ENCODE measurements around the gene BTG1. TPM values are rescaled to one million over a fixed set of nuclear protein-coding genes. Genes with fewer than 3 reads are reported as not detected.
"Not testable (repeated sequence)": the region's sequence is repeated elsewhere in the genome, so short reads cannot be mapped to it uniquely, and the experiment has no call there.

The BTG1 gene
- total and polyA plus RNA-seq, 2 of the 4 experiments (the other 2 are of a cell fraction): 3.8 to 33.5 TPM

DNA sequence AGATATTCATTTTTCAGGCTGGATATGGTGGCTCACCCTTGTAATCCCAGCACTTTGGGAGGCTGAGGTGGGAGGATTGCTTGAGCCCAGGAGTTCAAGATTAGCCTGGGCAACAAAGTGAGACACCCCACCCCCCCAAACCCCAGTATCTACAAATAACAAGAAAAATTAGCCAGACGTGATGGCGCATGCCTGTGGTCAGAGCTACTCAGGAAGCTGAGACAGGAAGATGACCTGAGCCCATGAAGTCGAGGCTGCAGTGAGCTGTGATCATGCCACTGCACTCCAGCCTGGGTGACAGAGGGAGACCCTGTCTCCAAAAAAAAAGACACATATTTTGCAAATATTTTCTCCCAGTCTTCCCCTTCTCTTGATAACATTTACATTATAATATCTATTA, 51.3 kb downstream of the BTG1 start:
- not testable (repeated sequence) for H3K27ac ChIP-seq (ENCODE audit: insufficient read depth, low read length)

More for the DNA sequence above, 51.3 kb downstream of the BTG1 start:
- H3K4me1 ChIP-seq (ENCODE audit: control insufficient read depth, insufficient read depth, low read length); H3K23ac ChIP-seq (ENCODE audit: low read depth, low read length); H3K4me2 ChIP-seq (ENCODE audit: low read depth, low read length); H3K14ac ChIP-seq (replicated peaks; ENCODE audit: low read depth, low read length); intact Hi-C loops (cut with micrococcal nuclease); H3K4ac ChIP-seq (ENCODE audit: low read depth, low read length); in situ Hi-C loops (cut with MboI; ENCODE audit: low sequenced_read_pairs); BruUV-seq (replicated peaks); CTCF ChIA-PET; H3K9me3 ChIP-seq (ENCODE audit: control insufficient read depth, insufficient read depth, low read length); H2AFZ ChIP-seq (replicated peaks; ENCODE audit: low read length, poor library complexity); H2AK5ac ChIP-seq (ENCODE audit: low read depth, low read length); POLR2A ChIA-PET (ENCODE audit: unreplicated experiment); H2AK9ac ChIP-seq (replicated peaks; ENCODE audit: low read depth, low read length, poor library complexity); ATAC-seq (ENCODE audit: low read depth); H4K5ac ChIP-seq (ENCODE audit: low read depth, low read length); dilution Hi-C loops (cut with HindIII; ENCODE audit: low sequenced_read_pairs, unreplicated experiment); H3K36me3 ChIP-seq (ENCODE audit: control insufficient read depth, insufficient read depth, low read length); H3K4me3 ChIP-seq (ENCODE audit: insufficient read depth, low read depth, low read length); H4K20me1 ChIP-seq (ENCODE audit: insufficient read depth, low read length); H3K9ac ChIP-seq (ENCODE audit: low read depth, low read length); H3K27me3 ChIP-seq (ENCODE audit: control insufficient read depth, insufficient read depth, low read length): not testable (repeated sequence)
- Histone ChIP-seq H3K18ac (ENCODE audit: low read depth, low read length) (peak overlapping the region; percentile 92; the same call in 1 of the 2 replicates), H2BK120ac (ENCODE audit: low read depth, low read length) (peak overlapping the region; percentile 89; the same call in 1 of the 2 replicates), H4K8ac (ENCODE audit: low read depth in 2 of 2, low read length in 2 of 2) (peak overlapping the region in 1 of 2 experiments; percentile 44; a peak in 1 of 4 replicates), H2BK5ac (ENCODE audit: low read depth, low read length, poor library complexity, severe bottlenecking) (peak overlapping the region; percentile 96), H2BK15ac (ENCODE audit: low read depth, low read length) (peak overlapping the region; percentile 65; the same call in 2 of the 3 replicates), H3K79me1 (ENCODE audit: low read depth in 1 of 2, low read length in 2 of 2) (peaks cover 12 to 21% of the 10 kb centered on the region in 2 experiments), H3K56ac (ENCODE audit: extremely low read depth, insufficient read depth, low read length) (0 out of 2 replicates have a peak overlapping the region, but pooled peaks have one; percentile 51), H4K91ac (ENCODE audit: insufficient read depth, low read depth, low read length) (peak overlapping the region; percentile 82; the same call in 1 of the 2 replicates), H2BK20ac (ENCODE audit: low read depth, low read length) (peak overlapping the region; percentile 93; the same call in 1 of the 2 replicates), H3K9me1 (ENCODE audit: insufficient read depth, low read length) (peaks cover 10% of the 10 kb centered on the region)
- DNase-seq: peak; percentile 47
- no CpG with 5 or more reads among the region's 3 CpGs for WGBS, 2 experiments (ENCODE audit: extremely low coverage in 2 of 2, insufficient read length in 1 of 2)

Small RNAs within 50 kb of the gene (microRNA-seq; reads per million reads assigned to microRNA genes)
- gene RF00019 (ENCODE audit: insufficient read depth, insufficient read length): not detected

Small RNAs within 50 kb of the gene (small RNA-seq; reads per million reads assigned to genes)
- 0 reads per million in 5 experiments for gene RF00019
